Right forelimb (tissue), 1 donor: Measurements from ENCODE around the gene FOXN4.

Experiments
- DNase-seq: peaks from one replicate; pipeline ENCODE4 v3.0.0-alpha.2; 2018

Gene FOXN4

GRCh38 chr12:109258201-109258600, 50.9 kb downstream of the FOXN4 start:
- DNase-seq, result no peak

- no peak for DNase-seq
Observed at GRCh38 chr12:109256011-109256410, 53.1 kb downstream of the FOXN4 start.

- no peak for DNase-seq
Observed at GRCh38 chr12:109255377-109255776, 53.7 kb downstream of the FOXN4 start.

- DNase-seq, result no peak
Observed at GRCh38 chr12:109253913-109254544, 55.1 kb downstream of the FOXN4 start.

- no peak for DNase-seq
Observed at GRCh38 chr12:109252799-109253198, 56.3 kb downstream of the FOXN4 start.

- no peak for DNase-seq
Observed at GRCh38 chr12:109250523-109250922, 58.6 kb downstream of the FOXN4 start.

GRCh38 chr12:109247831-109248654, 61.0 kb downstream of the FOXN4 start:
- no peak for DNase-seq

GRCh38 chr12:109246221-109246620, 62.9 kb downstream of the FOXN4 start:
- no peak for DNase-seq

- DNase-seq, result no peak
Observed at GRCh38 chr12:109244073-109244472, 65.0 kb downstream of the FOXN4 start.

- no peak for DNase-seq
Observed at GRCh38 chr12:109241936-109242335, 67.1 kb downstream of the FOXN4 start.

GRCh38 chr12:109240365-109240764, 68.7 kb downstream of the FOXN4 start:
- no peak for DNase-seq

GRCh38 chr12:109239691-109240090, 69.4 kb downstream of the FOXN4 start:
- no peak for DNase-seq

GRCh38 chr12:109239179-109239578, 69.9 kb downstream of the FOXN4 start:
- DNase-seq, result no peak

GRCh38 chr12:109236257-109236656, 72.8 kb downstream of the FOXN4 start:
- no peak for DNase-seq

GRCh38 chr12:109234012-109234411, 75.1 kb downstream of the FOXN4 start:
- DNase-seq, result no peak

- no peak for DNase-seq
Observed at GRCh38 chr12:109232731-109233130, 76.4 kb downstream of the FOXN4 start.

- DNase-seq, result no peak
Observed at GRCh38 chr12:109230193-109230592, 78.9 kb downstream of the FOXN4 start.

- DNase-seq, result no peak
Observed at GRCh38 chr12:109228664-109229063, 80.4 kb downstream of the FOXN4 start.
